NCI-H526 (cell line): Measurements from ENCODE around the gene HPX.

ENCODE experiments used
- DNase-seq, 2 experiments: peaks; one replicate each; lab custom pipeline; 2025; lab: John Stamatoyannopoulos, UW

The HPX gene

GRCh38 chr11:6389905-6390717 is 50.7 kb downstream of the HPX start, which contains the start of gene SMPD1:
Gene SMPD1 (plus strand): TSS chr11:6390474. CDS start chr11:6390599, 125 bp downstream.
- DNase-seq = peak; percentile 87 to 96

GRCh38 chr11:6388748-6389147 is 52.0 kb downstream of the HPX start:
- no peak for DNase-seq

GRCh38 chr11:6387811-6388599 is 52.8 kb downstream of the HPX start:
- DNase-seq = no peak

- no peak for DNase-seq
Observed at GRCh38 chr11:6385046-6385777, 55.6 kb downstream of the HPX start.
